Calu3 (cell line): ENCODE measurements around the gene USP7. TPM values are rescaled to one million over a fixed set of nuclear protein-coding genes. Genes with fewer than 3 reads are reported as not detected.

Experiments
- BruUV-seq: library from RNA; stranded (reverse); fragments of 400-500 nt; replicated peaks from 2 replicates; lab custom pipeline; 2021; lab: Mats Ljungman, UMichigan
- CTCF ChIA-PET: fragments of 300-600 bp; sonication (Branson Sonifier 250); formaldehyde crosslinking; loops from one replicate; lab custom pipeline; 2022; ENCODE audit warnings: antibody characterized with exemption; lab: Charles Lee
- DNase-seq: peaks from one replicate; pipeline ENCODE4 v3.0.0; 2022
- H3K27ac Mint-ChIP-seq: one replicate; pipeline ENCODE4 v1.8.0; 2022; ENCODE audit warnings: mixed read lengths; ENCODE audit not compliant: unreplicated experiment
- H3K27me3 Mint-ChIP-seq: one replicate; pipeline ENCODE4 v1.8.0; 2022; ENCODE audit warnings: mixed read lengths; ENCODE audit not compliant: unreplicated experiment
- H3K36me3 Mint-ChIP-seq: one replicate; pipeline ENCODE4 v1.8.0; 2022; ENCODE audit warnings: mild to moderate bottlenecking, moderate library complexity, mixed read lengths; ENCODE audit not compliant: insufficient read depth, unreplicated experiment
- H3K4me1 Mint-ChIP-seq: one replicate; pipeline ENCODE4 v1.8.0; 2022; ENCODE audit warnings: mild to moderate bottlenecking, low read depth, mixed read lengths; ENCODE audit not compliant: unreplicated experiment
- H3K4me3 Mint-ChIP-seq: one replicate; pipeline ENCODE4 v1.8.0; 2022; ENCODE audit warnings: mild to moderate bottlenecking, low read depth, moderate library complexity, mixed read lengths; ENCODE audit not compliant: unreplicated experiment
- H3K9me3 Mint-ChIP-seq: one replicate; pipeline ENCODE4 v1.8.0; 2022; ENCODE audit warnings: low read depth, mixed read lengths; ENCODE audit not compliant: unreplicated experiment
- intact Hi-C: fragments of 100-400 bp; cut with micrococcal nuclease; formaldehyde crosslinking; loops from one replicate; pipeline ENCODE4 v1.10.0; 2022; ENCODE audit not compliant: unreplicated experiment
- total RNA-seq: library from RNA; stranded (reverse); gene quantifications from 2 replicates; pipeline ENCODE4 v1.2.3, GENCODE V29; 2022
- TF ChIP-seq, protein P1 (sequence below): fragments of 200-600 bp; IDR thresholded peaks from one replicate; pipeline ENCODE4 v1.8.0; 2022; ENCODE audit warnings: antibody characterized with exemption; ENCODE audit not compliant: unreplicated experiment

Gene USP7
- total RNA-seq, 1 experiment from 2014 or later, result 165 TPM

DNA sequence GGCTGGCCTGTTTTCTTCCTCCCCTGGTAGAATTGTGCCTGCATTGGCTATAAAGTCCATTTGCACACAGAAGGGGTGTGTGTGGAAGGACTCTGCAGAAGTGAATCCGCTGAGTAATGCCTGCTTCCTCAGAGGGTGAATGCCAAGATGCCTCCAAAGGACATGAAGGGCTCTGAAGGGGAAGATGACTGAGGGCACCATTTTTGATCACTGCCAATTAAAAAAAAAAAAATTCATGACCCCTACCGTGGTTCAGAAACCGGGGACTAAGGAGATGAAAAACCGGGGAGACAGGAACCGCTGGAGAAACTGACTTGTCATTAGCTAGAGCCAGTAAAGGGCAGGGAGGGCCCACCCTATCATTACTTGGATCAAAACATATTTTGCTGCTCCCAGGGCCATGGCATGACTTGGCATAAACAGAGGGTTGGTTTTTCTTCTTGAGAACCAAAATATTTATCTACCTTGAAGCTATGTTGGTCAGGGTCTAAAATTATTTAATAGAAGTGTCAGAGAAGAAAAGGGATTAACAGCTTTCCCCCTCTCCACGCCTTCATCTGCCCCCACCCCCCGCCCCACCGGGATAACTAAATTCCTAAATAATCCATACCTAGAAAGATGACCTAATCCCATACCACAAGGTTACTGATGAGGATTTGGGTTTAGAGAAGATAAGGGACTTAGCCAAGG, 3.6 kb upstream of the USP7 start:
- intact Hi-C loops, result loop anchor here (10.0 kb wide), 1 partner anchor 128 kb away; the partner anchor contains the start of gene HAPSTR1
- H3K36me3 Mint-ChIP-seq, result peaks cover 19% of the 10 kb centered on the region
- DNase-seq, result no peak

DNA sequence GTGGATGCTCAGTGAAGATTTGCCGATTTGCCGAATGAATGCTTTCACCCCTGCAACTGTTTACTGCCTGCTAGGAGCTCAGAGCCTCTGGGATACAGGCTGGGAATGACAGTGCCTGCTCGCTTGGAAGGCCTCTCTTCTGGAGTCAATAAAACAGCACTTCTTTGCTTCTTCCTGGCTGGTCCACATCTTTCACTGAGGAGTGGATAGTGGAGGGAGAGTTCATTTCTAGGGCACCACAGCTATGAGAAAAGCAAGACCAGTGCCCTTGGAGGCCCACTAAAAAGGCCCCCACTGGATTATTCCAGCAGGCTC, 3.1 kb upstream of the USP7 start:
- peaks cover 24% of the 10 kb centered on the region for H3K36me3 Mint-ChIP-seq
- no peak overlapping the region for H3K4me3 Mint-ChIP-seq
- intact Hi-C loops, result loop anchor here (10.0 kb wide), 1 partner anchor 128 kb away; the partner anchor contains the start of gene HAPSTR1
- no TSS peak for BruUV-seq
- no peak overlapping the region for H3K27ac Mint-ChIP-seq
- DNase-seq, result no peak
- CTCF ChIA-PET, result no interaction called here
- H3K4me1 Mint-ChIP-seq, result peaks cover 7% of the 10 kb centered on the region
- H3K27me3 Mint-ChIP-seq, result no peaks in the 10 kb centered on the region
- TF ChIP-seq, protein P1, sequence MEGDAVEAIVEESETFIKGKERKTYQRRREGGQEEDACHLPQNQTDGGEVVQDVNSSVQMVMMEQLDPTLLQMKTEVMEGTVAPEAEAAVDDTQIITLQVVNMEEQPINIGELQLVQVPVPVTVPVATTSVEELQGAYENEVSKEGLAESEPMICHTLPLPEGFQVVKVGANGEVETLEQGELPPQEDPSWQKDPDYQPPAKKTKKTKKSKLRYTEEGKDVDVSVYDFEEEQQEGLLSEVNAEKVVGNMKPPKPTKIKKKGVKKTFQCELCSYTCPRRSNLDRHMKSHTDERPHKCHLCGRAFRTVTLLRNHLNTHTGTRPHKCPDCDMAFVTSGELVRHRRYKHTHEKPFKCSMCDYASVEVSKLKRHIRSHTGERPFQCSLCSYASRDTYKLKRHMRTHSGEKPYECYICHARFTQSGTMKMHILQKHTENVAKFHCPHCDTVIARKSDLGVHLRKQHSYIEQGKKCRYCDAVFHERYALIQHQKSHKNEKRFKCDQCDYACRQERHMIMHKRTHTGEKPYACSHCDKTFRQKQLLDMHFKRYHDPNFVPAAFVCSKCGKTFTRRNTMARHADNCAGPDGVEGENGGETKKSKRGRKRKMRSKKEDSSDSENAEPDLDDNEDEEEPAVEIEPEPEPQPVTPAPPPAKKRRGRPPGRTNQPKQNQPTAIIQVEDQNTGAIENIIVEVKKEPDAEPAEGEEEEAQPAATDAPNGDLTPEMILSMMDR, result no peak
- no peaks in the 10 kb centered on the region for H3K9me3 Mint-ChIP-seq

More for the DNA sequence above, 3.6 kb upstream of the USP7 start:
- H3K4me3 Mint-ChIP-seq, result no peak overlapping the region
- TF ChIP-seq, protein P1, result no peak
- H3K4me1 Mint-ChIP-seq, result peaks cover 2% of the 10 kb centered on the region
- no peaks in the 10 kb centered on the region for H3K27me3 Mint-ChIP-seq
- CTCF ChIA-PET, result interaction anchor here (0.6 to 0.7 kb wide), 2 partner anchors 50 to 172 kb away, joined by 3 to 4 read pairs; no protein-coding TSS in a partner anchor
- H3K27ac Mint-ChIP-seq, result no peak overlapping the region
- BruUV-seq, result no TSS peak
- no peaks in the 10 kb centered on the region for H3K9me3 Mint-ChIP-seq

DNA sequence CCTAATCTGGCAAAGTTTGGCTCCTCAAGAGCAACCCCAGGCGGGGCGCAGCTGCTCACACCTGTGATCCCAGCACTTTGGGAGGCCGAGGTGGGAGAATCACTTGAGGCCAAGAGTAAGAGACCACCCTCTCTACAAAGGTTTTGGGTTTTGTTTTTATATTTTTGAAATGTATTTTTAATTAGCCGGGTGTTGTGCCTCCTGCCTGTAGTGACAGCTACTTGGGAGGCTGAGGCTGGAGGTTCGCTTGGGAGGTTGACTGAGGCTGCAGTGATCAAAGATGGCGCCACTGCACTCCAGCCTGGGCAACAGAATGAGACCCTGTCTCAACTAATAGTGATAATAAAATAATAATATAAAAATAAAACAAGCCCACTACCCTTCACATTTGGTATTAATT, 756 bp upstream of the USP7 start:
- CTCF ChIA-PET, result interaction anchor here (0.5 to 0.6 kb wide), 2 partner anchors 127 to 842 kb away, joined by 7 to 8 read pairs; no protein-coding TSS in a partner anchor
- DNase-seq, result no peak
- no peaks in the 10 kb centered on the region for H3K9me3 Mint-ChIP-seq
- intact Hi-C loops, result loop anchor here (5.0 to 10.0 kb wide), 2 partner anchors 52 to 130 kb away; partner anchors contain the start of gene HAPSTR1
- BruUV-seq, result no TSS peak
- TF ChIP-seq, protein P1, result no peak
- H3K4me3 Mint-ChIP-seq, result peak overlapping the region; percentile 99
- no peaks in the 10 kb centered on the region for H3K27me3 Mint-ChIP-seq
- H3K36me3 Mint-ChIP-seq, result peaks cover 39% of the 10 kb centered on the region
- H3K4me1 Mint-ChIP-seq, result peaks cover 28% of the 10 kb centered on the region
- H3K27ac Mint-ChIP-seq, result no peak overlapping the region

DNA sequence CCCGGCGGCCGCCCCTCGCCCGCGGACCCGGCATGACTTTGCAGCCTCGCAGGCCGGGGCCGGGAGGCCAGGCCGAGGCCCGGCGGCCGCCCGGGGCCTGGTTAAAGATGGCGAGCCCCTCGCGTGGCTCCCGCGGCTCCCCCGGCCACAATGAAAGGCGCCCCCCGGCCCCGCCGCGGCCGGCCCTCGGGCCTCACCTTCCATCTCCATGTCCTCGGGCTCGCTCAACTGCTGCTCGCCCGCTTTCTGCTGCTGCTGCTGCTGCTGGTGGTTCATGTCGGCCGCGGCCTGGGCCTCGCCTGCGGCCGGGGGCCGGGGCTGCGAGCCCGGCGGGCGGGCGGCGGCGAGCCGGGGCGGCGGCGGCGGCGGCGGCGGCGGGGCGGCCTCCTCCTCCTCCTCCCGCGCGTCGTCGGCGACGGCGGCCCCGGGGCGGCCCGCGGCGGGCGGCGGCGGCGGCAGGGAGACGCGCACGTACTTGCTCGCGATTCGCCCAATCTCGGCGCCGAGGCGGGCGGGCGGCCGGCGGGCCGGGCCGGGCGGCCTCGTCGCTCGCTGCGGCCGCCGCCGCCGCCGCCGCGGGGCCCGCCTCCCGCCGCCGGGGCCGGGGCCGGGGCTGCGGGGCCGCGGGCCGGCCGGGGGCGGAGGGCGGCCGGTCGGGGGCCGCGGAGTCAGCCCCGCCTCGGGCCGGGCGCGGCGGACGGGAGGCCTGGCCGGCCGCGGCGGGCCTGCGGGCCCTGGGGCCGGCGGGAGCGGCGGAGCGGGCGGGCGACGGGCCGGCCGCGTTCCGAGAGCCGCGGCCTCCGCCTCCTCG, 491 bp downstream of the USP7 start:
- TF ChIP-seq, protein P1, result no peak
- DNase-seq, result peak; percentile 19
- no peaks in the 10 kb centered on the region for H3K9me3 Mint-ChIP-seq
- CTCF ChIA-PET, result interaction anchor here (1.0 kb wide), 1 partner anchor 434 kb away, joined by 3 read pairs; no protein-coding TSS in a partner anchor
- peaks cover 42% of the 10 kb centered on the region for H3K36me3 Mint-ChIP-seq
- peaks cover 41% of the 10 kb centered on the region for H3K4me1 Mint-ChIP-seq
- H3K4me3 Mint-ChIP-seq, result peak overlapping the region; percentile 99
- no TSS peak for BruUV-seq
- intact Hi-C loops, result loop anchor here (5.0 to 10.0 kb wide), 2 partner anchors 51 to 132 kb away; partner anchors contain the start of gene HAPSTR1
- H3K27ac Mint-ChIP-seq, result no peak overlapping the region
- no peaks in the 10 kb centered on the region for H3K27me3 Mint-ChIP-seq
